K562 (cell line): Measurements from ENCODE around the gene RNF222. TPM values are rescaled to one million over a fixed set of nuclear protein-coding genes. Genes with fewer than 3 reads are reported as not detected.

ENCODE experiments used
- ATAC-seq: fragments of 200-7000 bp; cut with Tn5 transposase; 3 replicates; pipeline ENCODE4 v1.9.1; 2020; ENCODE audit warnings: moderate library complexity
- BruUV-seq: library from RNA; stranded (reverse); fragments of 400-500 nt; replicated peaks from 2 replicates; lab custom pipeline; 2021; lab: Mats Ljungman, UMichigan
- CTCF ChIA-PET: fragments of 300-600 bp; formaldehyde crosslinking; extraction: SDS; loops from one replicate; lab custom pipeline; 2021; ENCODE audit warnings: low intra/inter-chr PET ratio; lab: Yijun Ruan, JAX
- POLR2A ChIA-PET: fragments of 300-600, 350-650 bp; sonication (Branson Sonifier 250); formaldehyde crosslinking; extraction: SDS; loops from one replicate; lab custom pipeline; 2021; ENCODE audit warnings: antibody characterized with exemption, inconsistent platforms; lab: Yijun Ruan, JAX
- DNase-seq, 4 experiments: peaks; one replicate each; pipeline versions ENCODE4 v3.0.0 to v3.0.0-alpha.2; 2011 to 2018; ENCODE audit warnings: low spot score in 3 of 4, mixed read lengths in 3 of 4; ENCODE audit errors: extremely low read depth in 1 of 4
- FAIRE-seq: peaks from 2 replicates; lab custom pipeline; 2011; peaks lifted over from hg19 to GRCh38; lab: Jason Lieb, UNC
- H2AFZ ChIP-seq: 2 replicates; pipeline ENCODE4 v1.6.0; 2011; ENCODE audit warnings: low read depth, low read length, control low read depth, inconsistent platforms
- H3K27ac ChIP-seq: fragments of 200-600 bp; 3 replicates; pipeline ENCODE4 v1.8.0; 2011; ENCODE audit warnings: low read depth, mild to moderate bottlenecking, control low read depth, inconsistent platforms, low read length, moderate library complexity, mixed read lengths; ENCODE audit errors: extremely low read depth
- H3K27me3 ChIP-seq, 2 experiments: fragments of 300-600 bp in 1 of 2; 2 replicates in 1 of 2; 3 replicates in 1 of 2; pipeline versions ENCODE4 v1.6.0 to v1.8.0; 2011; ENCODE audit warnings: inconsistent platforms in 2 of 2, low read length in 2 of 2, mild to moderate bottlenecking in 1 of 2, mixed read lengths in 1 of 2, moderate library complexity in 1 of 2; ENCODE audit not compliant: control insufficient read depth in 2 of 2, insufficient read depth in 2 of 2
- H3K36me3 ChIP-seq: fragments of 300-600 bp; 3 replicates; pipeline ENCODE4 v1.8.0; 2011; ENCODE audit warnings: mild to moderate bottlenecking, low read length, inconsistent platforms; ENCODE audit not compliant: control insufficient read depth, insufficient read depth
- H3K4me1 ChIP-seq, 2 experiments: fragments of 200-600 bp in 1 of 2; replicated peaks in 1 of 2; 2 replicates in 1 of 2; 3 replicates in 1 of 2; pipeline versions ENCODE4 v1.5.1 to v1.8.0; 2011; ENCODE audit warnings: inconsistent platforms in 2 of 2, low read length in 2 of 2, mild to moderate bottlenecking in 1 of 2, mixed read lengths in 1 of 2, moderate library complexity in 1 of 2; ENCODE audit not compliant: control insufficient read depth in 2 of 2, insufficient read depth in 2 of 2
- H3K4me2 ChIP-seq: 2 replicates; pipeline ENCODE4 v1.6.1; 2011; ENCODE audit warnings: low read length, control low read depth, inconsistent platforms, mixed read lengths; ENCODE audit not compliant: insufficient read depth
- H3K4me3 ChIP-seq: fragments of 200-600 bp; sonication (generic), shearing (Covaris generic); 2 replicates; pipeline ENCODE4 v1.5.1; 2016; ENCODE audit warnings: control low read depth, inconsistent platforms
- H3K79me2 ChIP-seq: fragments of 200-600 bp; 3 replicates; pipeline ENCODE4 v1.8.0; 2011; ENCODE audit warnings: low read length, inconsistent platforms; ENCODE audit not compliant: control insufficient read depth, insufficient read depth
- H3K9ac ChIP-seq, 2 experiments: 2 replicates each; pipeline versions ENCODE4 v1.6.0 to v1.6.1; 2011; ENCODE audit warnings: low read depth in 2 of 2, low read length in 2 of 2, control low read depth in 1 of 2, inconsistent platforms in 1 of 2, mild to moderate bottlenecking in 1 of 2, mixed read lengths in 1 of 2; ENCODE audit not compliant: insufficient read depth in 1 of 2
- H3K9me1 ChIP-seq: one replicate; pipeline ENCODE4 v1.6.0; 2011; ENCODE audit warnings: inconsistent platforms, mild to moderate bottlenecking, low read length, moderate library complexity; ENCODE audit not compliant: control insufficient read depth, insufficient read depth
- H3K9me3 ChIP-seq: replicated peaks from 2 replicates; pipeline ENCODE4 v1.5.1; 2011; ENCODE audit warnings: low read depth, low read length, inconsistent platforms; ENCODE audit not compliant: control insufficient read depth, insufficient read depth
- H4K20me1 ChIP-seq: replicated peaks from 2 replicates; pipeline ENCODE4 v1.6.1; 2011; ENCODE audit warnings: low read length, inconsistent platforms, mixed read lengths; ENCODE audit not compliant: control insufficient read depth, insufficient read depth
- E2F5 ChIP-seq: sonication (generic); formaldehyde crosslinking; IDR thresholded peaks from 2 replicates; pipeline ENCODE4 v1.8.0; 2022; ENCODE audit warnings: mild to moderate bottlenecking, missing genetic modification reagents
- ETV6 ChIP-seq, 3 experiments: fragments of 150-350 bp in 1 of 3; sonication (generic) in 1 of 3; formaldehyde crosslinking in 1 of 3; IDR thresholded peaks; 2 replicates each; pipeline versions ENCODE4 v1.6.1 to v1.8.0; 2014 to 2022; ENCODE audit warnings: borderline replicate concordance in 2 of 3, low read depth in 2 of 3, antibody characterized with exemption in 1 of 3, low read length in 1 of 3, mild to moderate bottlenecking in 1 of 3, missing genetic modification reagents in 1 of 3
- POU5F1 ChIP-seq: fragments of 150-350 bp; IDR thresholded peaks from 2 replicates; pipeline ENCODE4 v1.6.1; 2014; ENCODE audit warnings: borderline replicate concordance, low read length, low read depth, mild to moderate bottlenecking; ENCODE audit not compliant: partially characterized antibody
- RB1 ChIP-seq: fragments of 450-650 bp; IDR thresholded peaks from 2 replicates; pipeline ENCODE4 v1.6.1; 2017; ENCODE audit warnings: low read depth, mild to moderate bottlenecking
- RCOR1 ChIP-seq, 2 experiments: IDR thresholded peaks; 2 replicates each; pipeline ENCODE4 v1.6.1; 2012; ENCODE audit warnings: low read depth in 2 of 2, low read length in 2 of 2, borderline replicate concordance in 1 of 2, improper control_type of control experiment in 1 of 2
- SMAD3 ChIP-seq: fragments of 450-650 bp; formaldehyde crosslinking; conservative IDR thresholded peaks from 2 replicates; pipeline ENCODE4 v1.4.0; 2020; ENCODE audit warnings: mild to moderate bottlenecking
- SNRNP70 ChIP-seq: fragments of 200-400 bp; formaldehyde crosslinking; optimal IDR thresholded peaks from 2 replicates; pipeline ENCODE3; 2017; ENCODE audit warnings: low read depth, low read length
- SPI1 ChIP-seq: IDR thresholded peaks from 2 replicates; pipeline ENCODE4 v1.6.1; 2011; ENCODE audit warnings: low read depth, low read length, control low read depth, borderline replicate concordance
- TFE3 ChIP-seq: fragments of 450-650 bp; formaldehyde crosslinking; IDR thresholded peaks from 2 replicates; pipeline ENCODE4 v1.4.0; 2020; ENCODE audit warnings: mild to moderate bottlenecking, mixed read lengths
- USF1 ChIP-seq: sonication (generic); formaldehyde crosslinking; IDR thresholded peaks from 2 replicates; pipeline ENCODE4 v1.9.0; 2022; ENCODE audit warnings: mild to moderate bottlenecking, missing genetic modification reagents
- ZNF134 ChIP-seq: fragments of 250-450 bp; sonication (Bioruptor Pico); conservative IDR thresholded peaks from 2 replicates; pipeline ENCODE4 v1.4.0; 2020
- ZNF184 ChIP-seq: sonication (generic); formaldehyde crosslinking; IDR thresholded peaks from 2 replicates; pipeline ENCODE4 v1.5.0; 2020; ENCODE audit warnings: missing genetic modification reagents
- ZNF431 ChIP-seq: sonication (generic); formaldehyde crosslinking; IDR thresholded peaks from 2 replicates; pipeline ENCODE4 v1.8.0; 2022; ENCODE audit warnings: mild to moderate bottlenecking, missing genetic modification reagents
- ZNF766 ChIP-seq: fragments of 200-800 bp; sonication (Bioruptor generic); conservative IDR thresholded peaks from 2 replicates; pipeline ENCODE4 v1.6.1; 2016; ENCODE audit warnings: missing genetic modification characterization, missing compliant biosample characterization
- WGBS: fragments of 100-300 bp; shearing (Covaris generic); methylation state at CpG from one replicate; pipeline ENCODE4 v1.1.6; 2016; ENCODE audit warnings: low coverage, mixed read lengths; ENCODE audit not compliant: insufficient coverage; ENCODE audit errors: missing lambda C conversion rate; 5-methylcytosine and 5-hydroxymethylcytosine counted together
- in situ Hi-C: fragments of 300-500 bp; cut with MboI; formaldehyde crosslinking; loops from 4 replicates; pipeline ENCODE4 v1.15.0; 2018; ENCODE audit warnings: inconsistent platforms, mixed read lengths
- intact Hi-C: fragments of 100-400 bp; cut with micrococcal nuclease; formaldehyde crosslinking; loops from 2 replicates; pipeline ENCODE4 v1.14.2; 2022
- polyA plus RNA-seq, 8 experiments: library from polyadenylated mRNA; depleted of rRNA in 4 of 8; stranded (reverse) in 5 of 8; unstranded in 3 of 8; fragments of >200 nt; fragmentation: Nextera tagmentation in 2 of 8; fragmentation: Illumina TruSeq in 1 of 8; extraction: Ambion mirVana in 2 of 8; extraction: Trizol in 1 of 8; gene quantifications; 2 replicates each; pipeline versions ENCODE4 v1.2.1 to v1.2.3, GENCODE V29; 2011 to 2014; ENCODE audit warnings: inconsistent platforms in 1 of 8, missing spikeins in 1 of 8
- total RNA-seq, 7 experiments: library from RNA; depleted of rRNA in 6 of 7; stranded (reverse); fragments of >200 nt in 6 of 7; fragmentation: Illumina TruSeq in 2 of 7; extraction: Trizol in 2 of 7; gene quantifications; 2 replicates each; pipeline versions ENCODE4 v1.2.1 to v1.2.3, GENCODE V29; 2011 to 2021; ENCODE audit warnings: low replicate concordance in 1 of 7
- TF ChIP-seq, protein P1 (sequence below): fragments of 250-450 bp; sonication (Bioruptor Pico); IDR thresholded peaks from 2 replicates; pipeline ENCODE4 v1.4.0; 2020; ENCODE audit warnings: mild to moderate bottlenecking

The RNF222 gene
- total and polyA plus RNA-seq, 9 of the 15 experiments (the other 6 are each of a cell fraction or from before 2014, with no cell fraction given): not detected

DNA sequence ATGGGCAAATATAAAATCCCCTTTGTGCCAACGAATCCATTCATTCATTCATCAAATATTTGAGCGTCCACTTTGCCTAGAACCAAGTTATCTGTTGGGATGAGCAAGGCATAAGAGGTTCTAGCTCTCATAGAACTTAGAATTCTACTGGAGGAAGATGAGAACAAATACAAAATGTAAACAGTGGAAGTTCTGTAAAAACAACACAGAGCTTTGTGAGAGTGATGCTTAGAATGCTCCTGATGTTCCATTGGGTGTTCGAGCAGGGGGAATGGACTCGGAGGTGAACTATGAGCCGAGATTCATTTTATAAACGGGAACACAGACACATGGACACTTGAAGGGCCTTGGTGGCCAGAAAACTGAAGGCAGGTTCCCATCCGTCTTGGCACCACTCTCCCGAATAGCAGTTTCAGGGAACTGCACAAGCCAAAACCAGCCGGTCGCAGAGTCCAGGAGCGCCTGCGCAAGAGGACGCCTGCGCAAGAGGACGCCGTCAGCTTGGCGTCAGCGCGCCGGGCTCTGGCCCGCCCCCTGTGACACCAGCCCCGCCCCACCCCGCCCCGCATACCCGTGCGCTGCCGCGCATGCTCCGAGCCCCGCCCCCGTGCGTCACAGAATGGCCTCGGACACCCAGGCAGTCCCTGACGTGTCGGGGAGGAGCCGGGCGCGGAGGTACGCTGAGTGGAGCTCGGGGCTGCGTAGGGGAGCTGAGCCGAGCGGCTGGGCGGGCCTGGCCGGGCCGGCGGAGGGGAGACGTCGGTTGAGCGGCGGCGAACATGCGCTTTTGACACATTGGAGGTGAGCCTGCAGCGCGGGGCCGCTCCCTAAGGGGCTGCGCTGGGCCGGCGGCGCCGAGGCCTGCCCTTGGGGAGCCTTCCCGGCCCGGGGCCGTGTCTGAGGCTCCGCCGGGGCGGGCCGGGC is 37.9 kb upstream of the RNF222 start, which contains the start of gene NDEL1:
TSS of gene NDEL1 (plus strand) at position 640 of the 924 bp plus-strand sequence. CDS start 8,388 bp downstream, outside the sequence.
- Histone ChIP-seq H2AFZ (peak within 1 kb of the TSS; percentile 99), H3K9me3 (no peaks in the 10 kb centered on the region), H3K4me2 (peak within 1 kb of the TSS; percentile 94), H3K36me3 (peaks cover 14% of the 10 kb centered on the region; the same call in 2 of the 3 replicates), H3K4me1 (peaks cover 0 to 7% of the 10 kb centered on the region in 2 experiments; a peak in 3 of 5 replicates), H3K9ac (peak within 1 kb of the TSS; percentile 91 to 96), H4K20me1 (no peaks in the 10 kb centered on the region), H3K27ac (peak within 1 kb of the TSS; percentile 95), H3K4me3 (peak within 1 kb of the TSS; percentile 96), H3K79me2 (peaks cover 38% of the 10 kb centered on the region), H3K27me3 (no peaks in the 10 kb centered on the region), H3K9me1 (no peaks in the 10 kb centered on the region)
- POLR2A ChIA-PET: interaction anchor here (0.6 to 2.0 kb wide), 7 partner anchors 10 to 304 kb away, joined by 3 to 7 read pairs (median 4); no protein-coding TSS in a partner anchor
- FAIRE-seq (peak; percentile 83), ATAC-seq (peak; percentile 99), DNase-seq (peak; percentile 95 to 98 (median 96))
- in situ Hi-C loops (no loop called here), intact Hi-C loops (no loop called here)
- CTCF ChIA-PET: no interaction called here
- BruUV-seq: TSS peak; percentile 92
- WGBS: 2% methylated on average over 50 of the region's 68 CpGs
- TF ChIP-seq ZNF766 (CRISPR knock-in tag) (no peak), ETV6 (IDR thresholded peaks at IDR 0.05; ENCODE audit: borderline replicate concordance in 1 of 2, low read depth in 2 of 2, low read length in 1 of 2) (no peak), ETV6 (CRISPR knock-in tag; IDR thresholded peaks at IDR 0.05; ENCODE audit: borderline replicate concordance) (no peak), ZNF184 (CRISPR knock-in tag) (no peak), SPI1 (peak; percentile 31; the same call in 1 of the 2 replicates), ZNF134 (CRISPR knock-in tag) (no peak), ZNF431 (CRISPR knock-in tag) (no peak), RCOR1 (IDR thresholded peaks at IDR 0.05; ENCODE audit: borderline replicate concordance in 1 of 2, low read depth in 2 of 2, low read length in 2 of 2) (no peak), POU5F1 (peak; percentile 19), SNRNP70 (no peak), E2F5 (0 out of 2 replicates have a peak, but pooled peaks have one; percentile 55), SMAD3 (CRISPR knock-in tag) (no peak), RB1 (peak; percentile 29; the same call in 1 of the 2 replicates), USF1 (CRISPR knock-in tag) (no peak), TFE3 (CRISPR knock-in tag) (no peak)
- TF ChIP-seq, protein P1, sequence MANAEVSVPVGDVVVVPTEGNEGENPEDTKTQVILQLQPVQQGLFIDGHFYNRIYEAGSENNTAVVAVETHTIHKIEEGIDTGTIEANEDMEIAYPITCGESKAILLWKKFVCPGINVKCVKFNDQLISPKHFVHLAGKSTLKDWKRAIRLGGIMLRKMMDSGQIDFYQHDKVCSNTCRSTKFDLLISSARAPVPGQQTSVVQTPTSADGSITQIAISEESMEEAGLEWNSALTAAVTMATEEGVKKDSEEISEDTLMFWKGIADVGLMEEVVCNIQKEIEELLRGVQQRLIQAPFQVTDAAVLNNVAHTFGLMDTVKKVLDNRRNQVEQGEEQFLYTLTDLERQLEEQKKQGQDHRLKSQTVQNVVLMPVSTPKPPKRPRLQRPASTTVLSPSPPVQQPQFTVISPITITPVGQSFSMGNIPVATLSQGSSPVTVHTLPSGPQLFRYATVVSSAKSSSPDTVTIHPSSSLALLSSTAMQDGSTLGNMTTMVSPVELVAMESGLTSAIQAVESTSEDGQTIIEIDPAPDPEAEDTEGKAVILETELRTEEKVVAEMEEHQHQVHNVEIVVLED (CRISPR knock-in tag): peak; percentile 74
